SKM-1 treated with dmso at 0.1 percent for 144 hours (cell line): ENCODE measurements around the gene SERPINA1.
"Not testable (repeated sequence)": the region's sequence is repeated elsewhere in the genome, so short reads cannot be mapped to it uniquely, and the experiment has no call there.

Experiments used
- DNase-seq: peaks from one replicate; lab custom pipeline; 2025; ENCODE audit not compliant: unreplicated experiment; lab: John Stamatoyannopoulos, UW

Gene SERPINA1

DNA sequence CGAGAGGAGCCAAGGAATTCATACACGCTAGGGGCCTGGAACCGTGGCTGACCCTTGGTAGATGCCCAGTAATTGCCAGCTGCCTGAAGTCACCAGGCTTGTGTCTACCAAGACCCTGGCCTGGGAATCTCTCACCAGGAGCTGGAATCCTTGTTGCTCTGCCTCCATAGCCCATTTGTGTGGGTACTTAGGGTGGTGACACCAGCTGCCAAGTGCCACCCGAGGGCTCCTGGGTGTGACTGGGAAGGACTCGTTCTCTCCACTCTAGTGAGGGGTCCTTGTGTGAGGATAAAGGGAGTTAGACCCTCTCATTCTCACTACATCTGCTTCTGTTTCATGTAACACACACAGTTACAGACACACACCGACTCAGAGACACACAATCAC is 17.9 kb downstream of the SERPINA1 start:
- DNase-seq = no peak

DNA sequence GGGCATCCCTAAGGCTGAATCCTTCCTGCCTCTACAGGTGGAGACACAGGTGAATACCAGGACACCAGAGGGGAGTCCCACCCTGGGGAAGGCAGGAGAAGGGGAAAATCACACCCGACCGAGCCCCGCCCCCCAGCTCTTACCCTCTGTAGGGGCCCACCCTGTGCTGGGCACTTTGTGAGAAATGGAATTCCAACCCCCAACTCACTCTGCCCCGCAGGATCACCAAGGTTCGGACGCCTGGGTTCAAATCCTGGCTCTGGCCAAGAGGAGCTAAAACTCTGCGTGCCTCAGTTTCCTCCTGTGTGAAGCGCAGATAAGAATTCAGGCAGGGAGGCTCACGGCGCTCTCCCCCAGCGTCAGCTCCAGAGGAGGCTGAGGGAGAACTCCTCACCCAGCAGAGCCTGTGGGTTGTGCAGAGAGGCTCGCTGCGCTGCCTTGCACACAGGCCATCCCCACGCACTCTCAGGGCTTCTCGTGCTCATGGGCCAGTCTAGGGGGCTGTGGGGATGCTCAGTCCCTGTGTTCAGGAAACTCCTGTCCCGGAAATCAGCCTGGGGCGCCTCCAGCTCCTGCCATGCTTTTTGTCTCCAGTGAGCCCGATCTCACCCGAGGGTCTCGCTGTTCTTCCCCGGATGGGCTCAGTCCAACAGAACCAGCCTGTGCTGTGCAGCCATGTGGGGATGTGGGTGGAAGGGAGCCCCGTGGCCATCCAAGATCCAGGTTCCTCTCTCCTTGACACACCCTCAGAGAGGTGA is 18.5 kb downstream of the SERPINA1 start:
- not testable (repeated sequence) for DNase-seq

DNA sequence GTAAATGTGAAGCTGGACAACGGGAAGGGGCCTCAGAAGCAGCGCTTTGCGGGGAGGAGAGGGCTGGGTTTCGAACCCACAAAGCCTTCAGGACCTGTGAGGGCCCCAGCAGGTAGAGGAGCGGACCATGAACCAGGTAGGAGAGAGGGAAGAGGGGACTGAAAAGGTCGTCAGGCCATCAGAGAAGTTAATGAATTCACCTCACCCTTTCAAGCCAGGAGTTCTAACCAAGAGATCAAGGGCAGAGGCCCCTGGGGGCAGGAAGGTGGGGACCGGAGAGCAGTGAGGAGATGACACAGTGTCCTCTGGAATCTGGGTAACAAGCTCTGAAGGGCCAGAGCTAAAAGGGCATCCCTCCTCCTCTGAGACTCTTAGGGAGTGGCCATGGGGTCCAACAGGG is 19.4 kb downstream of the SERPINA1 start:
- no peak for DNase-seq

- no peak for DNase-seq
These were observed 20.2 kb downstream of the SERPINA1 start for GRCh38 chr14:94368243-94368590.

DNA sequence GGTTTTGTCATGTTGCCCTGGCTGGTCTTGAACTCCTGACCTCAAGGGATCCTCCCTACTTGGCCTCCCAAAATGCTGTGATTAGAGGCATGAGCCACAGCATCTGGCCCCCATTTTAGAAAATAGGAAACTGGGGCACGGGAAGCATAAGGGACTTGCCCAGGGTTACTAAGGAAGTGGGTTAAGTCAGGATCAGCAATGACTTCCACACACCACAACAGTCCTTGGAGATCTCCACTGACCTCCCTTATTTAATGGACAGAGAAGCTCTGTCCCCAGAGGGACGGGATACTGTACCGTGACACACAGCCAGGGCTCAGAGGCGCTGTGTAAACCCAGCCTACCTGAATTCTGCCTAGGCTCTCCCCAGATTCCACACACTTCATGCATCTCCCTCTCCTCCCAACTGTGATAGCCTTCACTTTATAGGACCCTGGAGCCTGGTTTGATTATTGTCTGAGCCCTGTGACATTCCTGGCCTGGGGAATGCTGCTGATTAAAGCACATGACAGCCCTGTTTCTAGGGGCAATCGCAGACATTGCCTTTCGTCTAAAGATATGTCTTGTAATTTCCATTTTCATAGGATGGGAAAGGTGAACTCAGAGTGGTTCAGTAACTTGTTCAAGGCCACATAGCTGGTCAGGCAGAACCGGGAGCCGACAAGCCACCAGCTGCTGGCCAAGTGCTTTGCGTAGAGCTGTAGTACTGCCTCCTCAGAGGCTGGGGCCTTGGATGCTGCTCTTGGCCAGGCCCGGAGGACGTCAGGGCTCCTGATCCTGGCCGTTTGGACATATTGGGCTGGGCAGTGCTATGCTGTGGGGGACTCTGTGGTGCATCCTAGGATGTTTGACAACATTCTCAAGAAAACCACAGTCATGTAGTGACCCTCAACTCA is 20.8 kb downstream of the SERPINA1 start:
- DNase-seq = peak; percentile 11

- no peak for DNase-seq
These were observed 22.1 kb downstream of the SERPINA1 start, which contains the start of gene SERPINA2 for GRCh38 chr14:94366146-94366915. Gene SERPINA2, minus strand, starts transcription at chr14:94366698.

DNA sequence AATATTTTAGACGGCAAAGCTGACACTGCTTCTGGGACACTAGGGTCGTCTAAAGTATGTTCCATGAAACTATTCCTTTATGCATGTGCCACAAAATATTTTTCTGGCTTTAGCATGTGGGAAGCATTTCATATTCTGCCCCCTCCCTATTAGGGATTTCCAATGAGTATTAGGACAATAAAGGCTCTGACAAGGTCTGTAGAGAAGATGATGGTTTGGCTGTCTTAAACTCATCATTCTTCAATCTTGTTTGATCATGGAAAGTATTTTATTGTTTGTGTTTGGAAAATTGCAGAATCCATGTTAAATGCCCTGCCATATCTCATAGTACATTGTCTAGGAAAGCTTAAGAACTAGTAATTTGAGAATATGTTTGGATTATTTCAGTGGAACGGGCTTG is 22.8 kb downstream of the SERPINA1 start:
- no peak for DNase-seq

DNA sequence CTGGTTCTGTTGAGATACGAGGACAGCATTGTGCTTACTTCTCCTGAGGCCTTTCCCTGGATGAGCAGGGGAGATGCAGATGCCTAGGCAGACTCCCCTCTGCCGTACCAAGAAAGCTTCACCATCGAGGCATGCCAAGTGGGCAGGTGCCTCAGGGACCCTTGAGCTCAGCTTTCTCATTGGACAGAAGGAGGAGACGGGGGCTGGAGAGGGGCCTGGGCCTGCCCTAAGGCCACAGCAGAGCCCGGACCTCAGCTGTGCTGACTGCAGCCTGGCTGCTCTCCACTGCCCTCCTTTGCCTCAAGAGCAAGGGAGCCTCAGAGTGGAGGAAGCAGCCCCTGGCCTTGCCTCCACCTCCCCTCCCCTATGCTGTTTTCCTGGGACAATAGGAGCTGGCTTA is 23.4 kb downstream of the SERPINA1 start:
- no peak for DNase-seq

DNA sequence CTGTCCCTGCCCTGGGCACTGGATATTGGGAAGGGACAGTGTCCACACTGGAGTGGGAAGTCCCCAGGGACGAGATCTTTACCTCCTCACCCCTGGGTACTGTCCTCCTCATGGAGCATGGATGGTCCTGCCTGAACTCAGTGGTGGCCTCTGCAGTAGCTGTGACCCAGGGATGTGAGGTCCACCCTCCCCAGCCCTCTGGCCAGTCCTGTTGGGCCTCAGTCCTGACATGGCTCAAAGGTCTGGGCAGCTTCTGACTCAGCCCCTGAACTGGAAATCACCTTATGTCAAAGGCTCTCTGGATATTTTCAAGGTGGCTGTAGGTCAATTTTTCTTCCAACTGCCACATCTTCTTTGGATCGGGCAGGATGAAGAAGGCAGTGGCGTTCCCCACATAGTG is 24.4 kb downstream of the SERPINA1 start:
- DNase-seq = no peak

- no peak for DNase-seq
These were observed 25.2 kb downstream of the SERPINA1 start for GRCh38 chr14:94363151-94363624.

DNA sequence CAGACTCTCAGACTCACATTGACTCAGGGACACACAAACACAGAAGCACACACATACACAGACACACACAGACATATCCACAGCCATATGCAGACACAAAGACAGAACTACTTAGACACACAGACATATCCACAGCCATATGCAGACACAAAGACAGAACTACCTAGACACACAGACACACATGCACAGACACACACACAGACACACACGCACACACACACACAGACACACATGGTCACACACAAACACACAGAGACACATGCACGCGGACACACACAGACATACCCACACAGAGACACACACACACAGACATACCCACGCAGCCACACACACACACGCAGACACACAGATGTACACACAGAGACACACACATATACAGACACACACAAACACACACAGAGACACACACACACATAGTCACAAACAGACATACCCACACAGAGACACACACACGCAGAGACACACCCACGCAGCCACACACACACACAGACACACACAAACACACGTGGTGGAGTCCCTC is 25.7 kb downstream of the SERPINA1 start:
- no peak for DNase-seq

DNA sequence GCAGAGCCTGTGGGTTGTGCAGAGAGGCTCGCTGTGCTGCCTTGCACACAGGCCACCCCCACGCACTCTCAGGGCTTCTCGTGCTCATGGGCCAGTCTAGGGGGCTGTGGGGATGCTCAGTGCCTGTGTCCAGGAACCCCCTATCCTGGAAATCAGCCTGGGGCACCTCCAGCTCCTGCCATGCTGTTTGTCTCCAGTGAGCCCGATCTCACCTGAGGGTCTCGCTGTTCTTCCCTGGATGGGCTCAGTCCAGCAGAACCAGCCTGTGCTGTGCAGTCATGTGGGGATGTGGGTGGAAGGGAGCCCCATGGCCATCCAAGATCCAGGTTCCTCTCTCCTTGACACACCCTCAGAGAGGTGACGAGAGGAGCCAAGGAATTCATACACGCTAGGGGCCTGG is 26.7 kb downstream of the SERPINA1 start:
- DNase-seq = no peak

GRCh38 chr14:94360945-94361565 is 27.3 kb downstream of the SERPINA1 start:
- no peak for DNase-seq

- no peak for DNase-seq
These were observed 31.2 kb downstream of the SERPINA1 start for GRCh38 chr14:94357166-94357565.

DNA sequence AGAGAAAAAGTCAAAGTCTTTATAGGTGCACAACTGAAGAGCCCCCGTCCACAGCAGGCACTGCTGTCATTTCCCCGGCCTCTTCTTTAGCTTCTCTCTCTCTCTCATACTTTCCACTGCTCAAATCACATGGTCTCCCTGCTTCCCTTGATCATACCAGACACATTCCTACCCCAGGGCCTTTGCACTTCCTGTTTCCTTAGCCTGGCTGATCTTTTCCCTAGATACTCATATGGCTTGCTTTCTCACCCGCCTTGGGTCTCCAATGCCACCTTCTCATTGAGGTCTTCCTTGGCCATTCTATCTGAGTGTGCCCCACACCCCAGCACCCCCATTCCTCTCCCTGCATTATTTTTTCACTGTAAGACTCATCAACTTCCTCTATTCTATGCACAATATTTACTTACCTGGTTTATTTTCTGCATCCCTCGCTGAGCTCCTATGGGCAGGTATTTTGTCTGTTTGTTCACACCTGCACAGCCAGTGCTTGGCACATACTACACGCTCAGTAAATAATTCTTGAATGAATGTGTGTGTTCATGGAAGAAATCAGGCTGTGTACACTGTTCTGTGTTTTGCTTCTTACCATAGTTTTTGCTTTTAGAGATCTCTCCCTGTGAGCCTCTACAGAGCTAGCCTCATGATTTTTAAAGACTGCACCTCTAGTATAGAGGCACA is 31.9 kb downstream of the SERPINA1 start:
- no peak for DNase-seq

DNA sequence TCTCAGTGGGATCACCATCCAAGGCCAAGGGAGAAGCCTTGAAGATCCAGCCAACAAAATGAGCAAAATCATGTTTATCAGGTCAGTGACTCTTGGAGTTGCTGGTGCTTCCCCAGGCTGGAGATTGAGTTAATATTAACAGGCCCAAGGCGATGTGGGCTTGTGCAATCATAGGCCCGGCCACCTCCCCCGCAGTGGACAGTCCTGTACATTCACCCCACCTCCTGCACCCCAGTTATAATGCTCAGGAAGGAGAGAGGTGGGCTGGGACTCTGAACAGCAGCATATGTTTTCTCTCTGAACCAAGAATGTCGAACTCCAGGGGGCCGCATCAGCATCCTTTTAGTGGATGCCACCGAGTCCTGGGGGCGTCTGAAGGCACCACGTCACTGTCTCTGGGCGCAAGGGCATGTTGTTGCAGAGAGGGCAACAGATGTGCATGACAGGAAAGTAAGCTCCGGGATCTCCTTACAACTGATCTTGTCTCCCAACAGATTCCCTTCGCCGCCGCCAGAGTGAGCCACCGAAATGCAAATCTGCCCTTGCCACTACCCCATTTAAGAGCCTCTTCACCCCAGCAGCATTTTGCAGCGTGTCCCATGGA is 33.1 kb downstream of the SERPINA1 start:
- no peak for DNase-seq

GRCh38 chr14:94354638-94355185 is 33.7 kb downstream of the SERPINA1 start:
- DNase-seq = no peak

GRCh38 chr14:94354190-94354589 is 34.2 kb downstream of the SERPINA1 start:
- not testable (repeated sequence) for DNase-seq

- no peak for DNase-seq
These were observed 39.1 kb downstream of the SERPINA1 start for GRCh38 chr14:94349276-94349675.
